HG03378 (cell line): ENCODE results near the gene ZDHHC3.
A peak's percentile ranks its signal among the peaks of the same experiment; 100 is the strongest.
"Not testable (repeated sequence)": the region's sequence is repeated elsewhere in the genome, so short reads cannot be mapped to it uniquely, and the experiment has no call there.

ENCODE experiments used
- ATAC-seq: cut with Tn5 transposase; IDR thresholded peaks from one replicate; pipeline ENCODE4 v1.9.1; 2021; ENCODE audit warnings: mild to moderate bottlenecking, moderate library complexity; ENCODE audit not compliant: unreplicated experiment

The ZDHHC3 gene

GRCh38 chr3:44966795-44967278, 9.1 kb downstream of the ZDHHC3 start:
- no peak for ATAC-seq

DNA sequence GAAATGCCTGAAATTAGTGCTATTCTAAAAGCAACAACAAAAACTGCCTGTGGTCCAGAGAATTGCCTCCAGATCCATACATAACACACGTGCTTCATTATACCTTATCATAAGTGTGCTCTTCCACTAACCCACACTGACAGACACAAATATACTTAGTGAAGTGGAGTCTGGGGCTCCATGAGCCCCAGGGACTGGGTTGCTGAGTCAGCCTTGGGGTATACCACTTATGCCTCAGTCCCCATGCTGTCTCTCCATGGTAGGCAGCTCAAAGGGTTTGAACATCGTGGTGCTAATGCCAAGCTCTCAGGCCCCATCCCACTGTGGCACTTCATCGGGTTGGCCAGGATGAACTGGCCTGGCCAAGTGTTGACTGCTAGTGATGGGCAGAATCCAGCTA, 10.8 kb downstream of the ZDHHC3 start:
- no peak for ATAC-seq

GRCh38 chr3:44963571-44964325, 12.2 kb downstream of the ZDHHC3 start:
- no peak for ATAC-seq

DNA sequence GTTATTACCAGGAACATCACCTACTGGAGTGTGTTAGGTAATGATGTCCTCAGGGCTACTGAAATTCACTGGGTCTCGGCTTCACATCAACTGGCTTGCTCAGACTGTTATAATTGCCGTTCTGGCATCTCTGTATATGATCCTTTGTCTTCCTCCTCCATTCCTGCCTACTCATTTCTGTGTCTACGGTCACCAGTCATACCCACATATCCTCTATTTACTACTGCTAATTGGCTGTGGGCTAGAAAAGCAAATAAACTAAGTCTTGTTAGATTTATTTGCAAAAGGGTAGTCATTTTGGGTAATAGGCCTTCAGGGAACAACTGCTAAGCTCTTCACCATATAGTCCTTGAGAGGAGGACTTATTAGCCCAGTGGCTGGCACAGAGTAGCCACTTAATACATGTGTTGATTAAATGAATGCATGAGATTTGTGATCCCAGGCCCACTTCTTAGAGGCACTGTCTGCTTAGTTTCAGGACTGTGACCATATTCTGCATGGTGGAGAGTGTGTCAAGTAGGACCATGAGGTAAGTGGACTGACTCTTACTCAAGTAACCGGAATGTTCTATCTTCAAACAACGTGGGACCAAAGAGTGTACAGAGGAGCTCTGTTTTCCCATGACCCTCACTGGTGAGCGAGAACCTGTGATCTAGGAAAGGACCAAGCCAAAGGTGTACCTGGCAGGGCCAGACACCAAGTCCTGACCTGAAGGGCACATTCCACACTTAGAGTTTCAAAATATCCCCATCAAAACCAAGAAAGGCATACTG, 13.2 kb downstream of the ZDHHC3 start:
- ATAC-seq = no peak

GRCh38 chr3:44961888-44962287, 14.1 kb downstream of the ZDHHC3 start:
- ATAC-seq = no peak

- no peak for ATAC-seq
These were observed 15.5 kb downstream of the ZDHHC3 start for GRCh38 chr3:44960387-44961026.

DNA sequence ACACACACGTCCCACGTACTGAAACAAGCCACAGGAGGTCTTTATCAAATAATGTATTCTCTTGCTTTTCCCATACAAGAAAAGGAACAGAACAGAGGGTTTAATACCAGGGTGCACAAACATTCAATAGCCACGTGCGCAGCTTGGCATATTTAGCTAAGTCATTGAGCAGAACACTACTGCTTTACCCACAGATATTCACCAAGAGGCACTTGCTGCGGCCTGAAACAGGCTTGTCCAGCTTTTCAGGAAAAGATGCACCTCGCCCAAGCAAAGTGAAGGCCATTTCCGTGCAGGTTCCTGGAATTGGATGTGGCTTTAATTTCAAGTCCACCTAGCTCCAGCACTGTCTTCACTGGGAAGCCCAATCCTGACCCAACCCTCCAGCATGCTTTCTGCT, 17.6 kb downstream of the ZDHHC3 start:
- no peak for ATAC-seq

DNA sequence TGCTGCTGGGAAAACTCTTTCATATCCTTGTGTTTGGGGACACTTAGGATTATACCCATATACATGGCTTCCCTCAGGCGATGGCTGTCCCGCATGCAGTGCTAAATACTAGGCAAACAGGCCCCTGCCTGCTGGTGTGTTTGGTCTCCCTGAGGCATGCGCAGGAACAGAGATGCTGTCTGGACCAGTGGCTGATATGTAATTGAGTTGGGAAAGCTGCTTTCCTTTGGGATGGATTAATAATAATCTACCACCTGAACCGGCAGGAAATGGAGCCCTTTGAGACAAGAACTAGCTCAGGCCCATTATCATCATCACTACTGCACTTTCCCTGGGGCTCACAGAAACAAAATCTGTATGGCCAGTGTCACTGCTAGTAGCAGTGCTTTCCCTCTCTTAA, 18.0 kb downstream of the ZDHHC3 start:
- ATAC-seq = no peak

GRCh38 chr3:44955917-44956316, 20.1 kb downstream of the ZDHHC3 start:
- no peak for ATAC-seq

DNA sequence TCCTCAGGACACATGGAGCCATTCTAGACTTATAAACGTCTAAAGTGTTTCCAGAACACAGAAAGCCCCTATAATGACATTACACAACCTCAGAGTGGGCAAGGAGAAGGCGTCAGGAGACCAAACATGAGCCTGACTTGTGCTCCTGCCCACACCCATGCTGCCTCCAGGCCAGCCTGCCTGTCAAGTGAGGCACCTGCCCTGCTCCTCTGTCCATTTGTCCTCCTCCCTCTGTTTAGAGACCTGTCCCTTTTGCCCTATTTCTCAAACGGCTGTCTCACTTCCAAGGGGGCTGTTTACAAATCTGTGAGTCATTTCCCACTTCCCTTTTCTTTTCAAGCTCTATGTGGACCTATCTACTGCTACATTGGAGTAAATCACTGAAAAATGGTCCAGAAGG, 21.0 kb downstream of the ZDHHC3 start:
- ATAC-seq = peak; percentile 74

DNA sequence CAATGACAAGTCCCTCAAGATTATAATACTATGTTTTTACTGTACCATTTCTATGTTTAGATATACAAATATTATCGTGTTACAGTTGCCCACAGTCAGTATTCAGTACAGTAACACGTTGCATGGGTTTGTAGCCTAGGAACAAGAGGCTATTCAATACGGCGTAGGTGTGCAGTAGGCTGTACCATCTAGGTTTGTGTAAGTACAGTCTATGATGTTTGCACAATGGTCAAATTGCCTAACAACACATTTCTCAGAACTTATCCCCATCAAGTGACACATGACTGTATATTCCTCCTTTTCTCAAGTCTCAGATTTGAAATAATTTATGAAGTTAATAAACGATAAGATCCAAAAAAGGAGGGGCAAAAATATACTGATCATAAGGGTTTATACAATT, 21.7 kb downstream of the ZDHHC3 start:
- no peak for ATAC-seq

DNA sequence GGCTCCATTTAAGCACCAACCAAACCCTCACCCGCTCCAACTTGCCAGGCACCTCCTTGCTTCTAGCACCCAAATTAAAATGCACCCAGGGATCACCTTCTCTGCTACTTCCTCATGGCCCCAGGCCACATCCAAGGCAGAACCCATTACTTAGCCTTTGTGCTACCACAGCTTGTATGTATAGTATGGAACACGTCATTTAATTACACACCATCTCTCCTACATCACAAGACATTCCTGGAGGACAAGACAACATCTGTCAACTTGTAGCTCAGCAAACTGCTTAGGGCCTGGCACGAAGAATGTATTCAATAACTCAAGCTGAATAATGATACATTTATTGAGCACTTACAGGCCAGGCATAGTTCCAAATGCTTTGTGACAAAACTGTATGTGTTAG, 23.3 kb downstream of the ZDHHC3 start:
- ATAC-seq = no peak

DNA sequence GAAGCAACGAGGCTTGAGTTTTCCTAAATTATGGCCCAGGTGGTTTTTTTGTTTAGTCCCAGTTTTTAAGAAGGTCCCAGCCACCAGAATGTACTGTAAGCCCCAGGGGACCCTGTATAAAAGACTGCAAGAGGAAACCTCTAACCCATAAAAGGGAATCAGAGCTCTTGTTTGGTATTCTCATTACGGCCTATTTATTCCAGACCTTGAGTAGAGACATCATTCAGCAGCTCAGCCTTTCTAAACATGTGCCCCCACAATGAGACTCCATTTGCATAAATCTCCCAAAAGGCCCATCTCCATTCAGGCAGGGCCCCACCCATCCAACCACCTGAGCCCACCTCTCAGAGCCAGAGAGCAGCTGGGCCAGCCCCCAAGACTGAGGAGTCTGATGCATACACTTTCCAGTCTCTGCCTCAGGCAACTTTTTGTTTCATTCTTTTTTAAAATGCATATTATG, 25.7 kb downstream of the ZDHHC3 start:
- no peak for ATAC-seq

- not testable (repeated sequence) for ATAC-seq
These were observed 26.2 kb downstream of the ZDHHC3 start for GRCh38 chr3:44949770-44950169.

GRCh38 chr3:44948239-44948638, 27.7 kb downstream of the ZDHHC3 start:
- ATAC-seq = no peak

DNA sequence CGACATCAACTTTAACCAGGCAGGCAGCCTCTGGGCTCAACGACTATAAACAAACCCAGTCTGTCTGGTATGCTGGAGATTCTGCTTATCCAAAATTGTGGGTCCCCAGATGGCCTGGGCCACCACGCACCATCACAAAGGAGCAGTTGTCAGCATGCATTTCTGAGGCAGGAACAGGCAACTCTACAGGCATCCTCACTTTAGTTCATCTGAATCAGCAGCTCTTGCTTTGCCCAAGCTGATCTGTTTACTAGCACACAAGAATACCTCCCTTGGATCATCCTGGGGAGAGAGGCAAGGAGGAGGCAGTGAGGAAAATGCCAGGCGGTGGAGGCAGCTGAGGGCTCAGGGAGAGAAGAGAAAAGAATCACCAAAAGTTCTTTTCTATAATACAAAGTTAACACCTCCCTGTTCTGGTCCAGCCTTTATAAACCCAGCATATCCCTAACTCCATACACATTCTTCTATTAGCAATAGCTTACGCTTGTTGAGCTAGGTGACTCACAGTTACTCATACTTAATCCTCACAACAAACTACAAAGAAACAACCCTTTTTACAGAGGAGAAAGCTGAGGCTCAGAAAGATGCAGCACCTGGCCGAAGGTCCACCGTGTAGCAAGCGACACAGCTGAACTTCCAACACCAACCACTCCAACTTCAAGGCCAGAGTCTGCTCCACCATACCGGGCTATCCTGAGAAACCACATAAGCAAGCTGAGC, 33.6 kb downstream of the ZDHHC3 start:
- no peak for ATAC-seq

GRCh38 chr3:44939581-44940036, 36.4 kb downstream of the ZDHHC3 start:
- ATAC-seq = no peak

DNA sequence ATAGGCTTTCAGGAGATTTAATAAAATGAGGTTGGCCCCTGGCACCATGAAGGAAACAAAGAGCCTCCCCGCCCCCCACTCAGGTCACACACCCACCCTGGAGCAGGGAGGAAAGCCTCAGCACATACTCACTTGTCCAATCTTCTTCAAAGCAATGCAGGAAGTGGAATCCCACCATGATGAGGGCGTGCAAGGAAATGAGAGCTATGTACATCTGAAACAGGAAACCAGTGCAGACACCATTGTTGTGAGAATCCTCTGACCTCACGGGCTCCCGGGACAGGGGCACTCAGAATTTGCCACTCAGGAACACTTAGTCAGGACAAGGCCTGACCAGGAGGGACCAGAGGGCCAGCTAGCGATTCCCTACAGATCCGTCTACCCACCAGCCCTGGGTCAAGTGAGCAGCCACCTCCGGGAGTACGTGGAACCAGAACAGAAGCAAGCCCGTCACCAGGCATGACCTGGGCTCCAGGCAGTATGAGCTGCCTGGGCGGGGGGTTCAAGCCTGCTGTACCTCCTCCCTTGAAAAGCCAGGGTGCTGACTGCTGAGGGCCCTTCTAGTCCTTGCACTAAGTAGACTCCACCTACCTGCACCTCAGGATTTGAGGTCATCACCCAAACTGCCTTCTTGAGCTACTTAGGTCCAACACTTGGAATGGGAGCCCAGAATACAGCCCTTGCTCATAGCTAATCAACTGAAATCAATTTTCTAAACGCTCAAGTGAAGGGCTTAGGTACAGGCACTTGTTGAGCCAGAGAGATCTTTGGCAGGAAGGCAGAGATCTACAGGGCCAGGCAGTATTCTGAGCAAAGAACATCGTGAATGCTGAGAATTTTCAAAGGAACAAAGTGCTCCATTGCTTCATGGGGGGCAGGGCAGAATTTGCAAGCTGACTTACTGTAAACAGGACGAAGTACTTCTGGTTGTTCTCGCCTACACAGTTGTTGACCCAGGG, 42.7 kb downstream of the ZDHHC3 start:
- ATAC-seq = no peak

DNA sequence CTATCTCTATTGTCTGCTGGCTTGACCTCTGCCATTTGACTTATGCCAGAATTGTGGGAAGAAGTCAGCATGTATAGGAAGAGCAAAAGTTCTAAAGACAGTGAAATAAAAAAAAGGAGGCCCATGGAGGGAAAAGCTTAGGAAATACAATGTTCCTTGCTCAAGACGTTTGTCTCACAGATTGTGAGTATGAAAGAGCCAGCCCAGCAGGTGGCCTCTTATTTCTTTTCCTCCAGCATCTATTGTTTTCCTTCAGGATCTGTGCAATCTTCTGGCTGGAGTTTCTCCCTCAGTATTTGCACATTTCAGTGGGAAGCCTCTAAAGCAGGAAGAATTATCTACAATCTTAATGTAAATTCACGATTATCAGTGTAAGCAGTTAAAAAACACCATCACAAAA, 43.7 kb downstream of the ZDHHC3 start:
- no peak for ATAC-seq

DNA sequence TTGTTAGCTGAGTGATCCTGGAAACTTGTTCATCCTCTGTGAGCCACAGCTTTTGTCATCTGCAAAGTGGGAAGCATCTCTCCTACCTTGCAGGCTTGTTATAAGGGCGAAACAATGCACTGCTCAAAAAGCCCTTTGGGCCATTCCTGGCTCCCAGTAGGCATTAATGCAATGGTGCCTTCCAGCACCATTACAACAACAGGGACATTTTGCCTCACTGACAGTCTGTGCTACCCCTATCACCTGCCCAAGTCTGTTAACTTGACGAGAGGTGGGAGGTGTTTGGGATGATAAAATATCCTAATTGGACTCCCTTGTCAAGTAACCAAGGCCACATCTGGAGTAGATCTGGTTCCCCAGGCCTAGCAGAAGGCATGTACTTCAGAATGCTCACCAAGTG, 44.2 kb downstream of the ZDHHC3 start:
- ATAC-seq = no peak
